HCT116 (cell line): Measurements from ENCODE around the gene DSPP. TPM values are rescaled to one million over a fixed set of nuclear protein-coding genes. Genes with fewer than 3 reads are reported as not detected.
A peak's percentile ranks its signal among the peaks of the same experiment; 100 is the strongest.

Experiments used
- ATAC-seq: fragments of 200-7000 bp; cut with Tn5 transposase; 2 replicates; pipeline ENCODE4 v1.9.1; 2020; ENCODE audit warnings: mild to moderate bottlenecking, moderate library complexity
- BruUV-seq: library from RNA; stranded (reverse); fragments of 400-500 nt; replicated peaks from 2 replicates; lab custom pipeline; 2021; lab: Mats Ljungman, UMichigan
- CTCF ChIA-PET: fragments of 300-600 bp; sonication (Branson Sonifier 250); formaldehyde crosslinking; loops from one replicate; lab custom pipeline; 2021; ENCODE audit warnings: antibody characterized with exemption; lab: Charles Lee
- POLR2A ChIA-PET: fragments of 300-600, 350-600 bp; sonication (Branson Sonifier 250); formaldehyde crosslinking; loops from one replicate; lab custom pipeline; 2021; ENCODE audit warnings: antibody characterized with exemption; lab: Charles Lee
- RAD21 ChIA-PET, 2 experiments: fragments of 300-600 bp; sonication (Branson Sonifier 250); formaldehyde crosslinking; loops; one replicate each; lab custom pipeline; 2023; ENCODE audit warnings: low total read pairs in 2 of 2; ENCODE audit not compliant: uncharacterized antibody in 2 of 2, unreplicated experiment in 2 of 2, low non-redundant PET in 1 of 2; lab: Charles Lee
- DNase-seq: peaks from one replicate; pipeline ENCODE4 v3.0.0-alpha.2; 2010; ENCODE audit warnings: low read depth, low spot score
- H2AFZ ChIP-seq: fragments of 200-600 bp; shearing (Covaris generic), sonication (generic); 2 replicates; pipeline ENCODE4 v1.6.1; 2017; ENCODE audit warnings: low read depth, mixed run types, mixed read lengths, antibody characterized with exemption, low read length; ENCODE audit not compliant: poor library complexity, severe bottlenecking
- H3K27ac ChIP-seq: 2 replicates; pipeline ENCODE4 v1.5.1; 2012; ENCODE audit warnings: low read depth, low read length
- H3K27me3 ChIP-seq: fragments of 200-600 bp; sonication (generic); 2 replicates; pipeline ENCODE4 v1.6.1; 2016; ENCODE audit warnings: mixed run types, low read length, mixed read lengths; ENCODE audit not compliant: insufficient read depth
- H3K36me3 ChIP-seq, 2 experiments: fragments of 200-500 bp in 1 of 2; fragments of 200-600 bp in 1 of 2; sonication (Bioruptor generic) in 1 of 2; sonication (generic) in 1 of 2; 2 replicates each; pipeline versions ENCODE4 v1.5.1 to v1.6.1; 2014 to 2016; ENCODE audit warnings: low read length in 2 of 2, inconsistent platforms in 1 of 2, mixed read lengths in 1 of 2, mixed run types in 1 of 2; ENCODE audit not compliant: insufficient read depth in 2 of 2, control insufficient read depth in 1 of 2
- H3K4me1 ChIP-seq, 2 experiments: fragments of 200-600 bp in 1 of 2; sonication (generic) in 1 of 2; 2 replicates each; pipeline versions ENCODE4 v1.5.1 to v1.6.1; 2012 to 2017; ENCODE audit warnings: low read length in 2 of 2, inconsistent platforms in 1 of 2, mild to moderate bottlenecking in 1 of 2, mixed read lengths in 1 of 2, mixed run types in 1 of 2, moderate library complexity in 1 of 2; ENCODE audit not compliant: insufficient read depth in 2 of 2, control insufficient read depth in 1 of 2
- H3K4me2 ChIP-seq: fragments of 200-600 bp; sonication (generic); 2 replicates; pipeline ENCODE4 v1.6.1; 2017; ENCODE audit warnings: mixed run types, low read length, mixed read lengths
- H3K4me3 ChIP-seq, 2 experiments: fragments of 200-600 bp in 1 of 2; sonication (generic) in 1 of 2; replicated peaks in 1 of 2; 2 replicates each; pipeline ENCODE4 v1.5.1; 2011 to 2016; ENCODE audit warnings: low read length in 2 of 2, control low read depth in 1 of 2, low read depth in 1 of 2, mild to moderate bottlenecking in 1 of 2, mixed read lengths in 1 of 2, mixed run types in 1 of 2
- H3K79me2 ChIP-seq: fragments of 200-600 bp; sonication (generic); 2 replicates; pipeline ENCODE4 v1.6.1; 2017; ENCODE audit warnings: mild to moderate bottlenecking, mixed run types, low read length, moderate library complexity, mixed read lengths; ENCODE audit not compliant: insufficient read depth
- H3K9ac ChIP-seq: fragments of 200-600 bp; sonication (generic); 2 replicates; pipeline ENCODE4 v1.6.1; 2016; ENCODE audit warnings: low read length, mixed read lengths
- H3K9me2 ChIP-seq: fragments of 200-600 bp; sonication (generic), shearing (Covaris generic); 2 replicates; pipeline ENCODE4 v1.6.1; 2017; ENCODE audit warnings: mixed run types, mild to moderate bottlenecking, moderate library complexity; ENCODE audit not compliant: insufficient read depth
- H3K9me3 ChIP-seq, 2 experiments: fragments of 200-500 bp in 1 of 2; fragments of 200-600 bp in 1 of 2; sonication (Bioruptor generic) in 1 of 2; sonication (generic) in 1 of 2; 2 replicates each; pipeline ENCODE4 v1.6.1; 2014 to 2017; ENCODE audit warnings: low read length in 2 of 2, mixed read lengths in 2 of 2, inconsistent platforms in 1 of 2, low read depth in 1 of 2, mild to moderate bottlenecking in 1 of 2, mixed run types in 1 of 2, moderate library complexity in 1 of 2; ENCODE audit not compliant: control insufficient read depth in 1 of 2, insufficient read depth in 1 of 2
- H4K20me1 ChIP-seq: fragments of 200-600 bp; sonication (generic), shearing (Covaris generic); 2 replicates; pipeline ENCODE4 v1.6.1; 2017; ENCODE audit warnings: mixed run types, mild to moderate bottlenecking, moderate library complexity; ENCODE audit not compliant: insufficient read depth
- JUND ChIP-seq: IDR thresholded peaks from 2 replicates; pipeline ENCODE4 v1.6.1; 2012
- SP1 ChIP-seq: IDR thresholded peaks from 2 replicates; pipeline ENCODE4 v1.6.1; 2012; ENCODE audit warnings: low read depth
- intact Hi-C: fragments of 100-400 bp; cut with micrococcal nuclease; formaldehyde crosslinking; loops from 2 replicates; pipeline ENCODE4 v1.10.0; 2022
- total RNA-seq: library from RNA; stranded (reverse); gene quantifications from one replicate; pipeline ENCODE4 v1.2.1, GENCODE V29; 2021; ENCODE audit not compliant: unreplicated experiment
- TF ChIP-seq, protein P1 (sequence below), 3 experiments: fragments of 200-600 bp in 1 of 3; sonication (generic) in 1 of 3; IDR thresholded peaks in 2 of 3; conservative IDR thresholded peaks in 1 of 3; 2 replicates each; pipeline ENCODE4 v1.5.1; 2012 to 2017; ENCODE audit warnings: low read depth in 2 of 3, low read length in 2 of 3, antibody characterized with exemption in 1 of 3, borderline replicate concordance in 1 of 3, control low read depth in 1 of 3, mild to moderate bottlenecking in 1 of 3, mixed read lengths in 1 of 3, mixed run types in 1 of 3, moderate library complexity in 1 of 3; ENCODE audit not compliant: insufficient read depth in 1 of 3
- TF ChIP-seq, protein P2 (sequence below): IDR thresholded peaks from 2 replicates; pipeline ENCODE4 v1.6.1; 2012; ENCODE audit warnings: low read depth

Gene DSPP
- total RNA-seq, 1 experiment from 2014 or later, result not detected

DNA sequence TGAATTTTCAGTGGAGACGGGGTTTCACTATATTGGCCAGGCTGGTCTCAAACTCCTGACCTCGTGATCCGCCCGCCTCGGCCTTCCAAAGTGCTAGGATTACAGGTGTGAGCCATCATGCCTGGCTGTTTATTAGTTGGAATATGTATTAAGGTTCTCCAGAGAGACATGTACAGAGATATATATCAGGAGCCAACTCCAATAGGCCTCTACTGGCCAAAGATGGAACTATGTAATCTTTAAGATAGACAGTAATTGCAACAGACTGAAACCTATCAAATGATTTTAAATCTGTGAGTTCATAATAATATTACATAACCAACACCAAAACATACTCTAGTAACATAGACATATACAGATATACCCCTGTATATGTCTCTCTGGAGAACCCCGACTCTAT is 36.0 kb downstream of the DSPP start:
- Histone ChIP-seq H3K4me2 (no peak overlapping the region), H3K79me2 (no peaks in the 10 kb centered on the region), H3K9me2 (0 out of 2 replicates have a peak, but pooled peaks cover 4% of the 10 kb centered on the region), H4K20me1 (no peaks in the 10 kb centered on the region), H3K27me3 (no peaks in the 10 kb centered on the region), H3K9ac (no peak overlapping the region), H3K27ac (no peak overlapping the region), H2AFZ (no peak overlapping the region), H3K4me3 (no peak overlapping the region), H3K36me3 (no peaks in the 10 kb centered on the region), H3K4me1 (no peaks in the 10 kb centered on the region), H3K9me3 (no peaks in the 10 kb centered on the region)
- intact Hi-C loops, result no loop called here
- POLR2A ChIA-PET, result no interaction called here
- DNase-seq (no peak), ATAC-seq (peak; percentile 76)
- RAD21 ChIA-PET, result no interaction called here
- TF ChIP-seq SP1 (no peak), JUND (no peak)
- TF ChIP-seq, protein P1, sequence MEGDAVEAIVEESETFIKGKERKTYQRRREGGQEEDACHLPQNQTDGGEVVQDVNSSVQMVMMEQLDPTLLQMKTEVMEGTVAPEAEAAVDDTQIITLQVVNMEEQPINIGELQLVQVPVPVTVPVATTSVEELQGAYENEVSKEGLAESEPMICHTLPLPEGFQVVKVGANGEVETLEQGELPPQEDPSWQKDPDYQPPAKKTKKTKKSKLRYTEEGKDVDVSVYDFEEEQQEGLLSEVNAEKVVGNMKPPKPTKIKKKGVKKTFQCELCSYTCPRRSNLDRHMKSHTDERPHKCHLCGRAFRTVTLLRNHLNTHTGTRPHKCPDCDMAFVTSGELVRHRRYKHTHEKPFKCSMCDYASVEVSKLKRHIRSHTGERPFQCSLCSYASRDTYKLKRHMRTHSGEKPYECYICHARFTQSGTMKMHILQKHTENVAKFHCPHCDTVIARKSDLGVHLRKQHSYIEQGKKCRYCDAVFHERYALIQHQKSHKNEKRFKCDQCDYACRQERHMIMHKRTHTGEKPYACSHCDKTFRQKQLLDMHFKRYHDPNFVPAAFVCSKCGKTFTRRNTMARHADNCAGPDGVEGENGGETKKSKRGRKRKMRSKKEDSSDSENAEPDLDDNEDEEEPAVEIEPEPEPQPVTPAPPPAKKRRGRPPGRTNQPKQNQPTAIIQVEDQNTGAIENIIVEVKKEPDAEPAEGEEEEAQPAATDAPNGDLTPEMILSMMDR (IDR thresholded peaks at IDR 0.05 in 2 of 3, conservative IDR thresholded peaks at IDR 0.05 in 1 of 3; ENCODE audit: borderline replicate concordance in 1 of 3, insufficient read depth in 1 of 3, low read depth in 2 of 3, low read length in 2 of 3), result peak in 2 of 3 experiments; percentile 17 to 44; a peak in 3 of 6 replicates
- TF ChIP-seq, protein P2, sequence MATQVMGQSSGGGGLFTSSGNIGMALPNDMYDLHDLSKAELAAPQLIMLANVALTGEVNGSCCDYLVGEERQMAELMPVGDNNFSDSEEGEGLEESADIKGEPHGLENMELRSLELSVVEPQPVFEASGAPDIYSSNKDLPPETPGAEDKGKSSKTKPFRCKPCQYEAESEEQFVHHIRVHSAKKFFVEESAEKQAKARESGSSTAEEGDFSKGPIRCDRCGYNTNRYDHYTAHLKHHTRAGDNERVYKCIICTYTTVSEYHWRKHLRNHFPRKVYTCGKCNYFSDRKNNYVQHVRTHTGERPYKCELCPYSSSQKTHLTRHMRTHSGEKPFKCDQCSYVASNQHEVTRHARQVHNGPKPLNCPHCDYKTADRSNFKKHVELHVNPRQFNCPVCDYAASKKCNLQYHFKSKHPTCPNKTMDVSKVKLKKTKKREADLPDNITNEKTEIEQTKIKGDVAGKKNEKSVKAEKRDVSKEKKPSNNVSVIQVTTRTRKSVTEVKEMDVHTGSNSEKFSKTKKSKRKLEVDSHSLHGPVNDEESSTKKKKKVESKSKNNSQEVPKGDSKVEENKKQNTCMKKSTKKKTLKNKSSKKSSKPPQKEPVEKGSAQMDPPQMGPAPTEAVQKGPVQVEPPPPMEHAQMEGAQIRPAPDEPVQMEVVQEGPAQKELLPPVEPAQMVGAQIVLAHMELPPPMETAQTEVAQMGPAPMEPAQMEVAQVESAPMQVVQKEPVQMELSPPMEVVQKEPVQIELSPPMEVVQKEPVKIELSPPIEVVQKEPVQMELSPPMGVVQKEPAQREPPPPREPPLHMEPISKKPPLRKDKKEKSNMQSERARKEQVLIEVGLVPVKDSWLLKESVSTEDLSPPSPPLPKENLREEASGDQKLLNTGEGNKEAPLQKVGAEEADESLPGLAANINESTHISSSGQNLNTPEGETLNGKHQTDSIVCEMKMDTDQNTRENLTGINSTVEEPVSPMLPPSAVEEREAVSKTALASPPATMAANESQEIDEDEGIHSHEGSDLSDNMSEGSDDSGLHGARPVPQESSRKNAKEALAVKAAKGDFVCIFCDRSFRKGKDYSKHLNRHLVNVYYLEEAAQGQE, result no peak
- no TSS peak for BruUV-seq
- CTCF ChIA-PET, result no interaction called here
